BE2C (cell line): Measurements from ENCODE around the gene RGS9BP.

ENCODE experiments used
- DNase-seq: peaks from one replicate; pipeline ENCODE4 v3.0.0-alpha.2; 2020
- H3K27me3 ChIP-seq: fragments of 250-450 bp; sonication (Bioruptor Pico); 2 replicates; pipeline ENCODE4 v1.5.1; 2020; ENCODE audit warnings: mild to moderate bottlenecking
- H3K36me3 ChIP-seq: fragments of 250-450 bp; sonication (Bioruptor Pico); 2 replicates; pipeline ENCODE4 v1.5.1; 2020; ENCODE audit warnings: mild to moderate bottlenecking
- H3K4me1 ChIP-seq: fragments of 250-450 bp; sonication (Bioruptor Pico); 2 replicates; pipeline ENCODE4 v1.5.1; 2020
- H3K4me3 ChIP-seq: 2 replicates; pipeline ENCODE4 v1.5.1; 2011; ENCODE audit warnings: low read depth, low read length
- H3K9me3 ChIP-seq: fragments of 250-450 bp; sonication (Bioruptor Pico); 2 replicates; pipeline ENCODE4 v1.5.1; 2020
- CTCF ChIP-seq: IDR thresholded peaks from 2 replicates; pipeline ENCODE4 v1.5.1; 2012; ENCODE audit warnings: mild to moderate bottlenecking, low read depth, low read length

Gene RGS9BP

GRCh38 chr19:32638625-32639024 is 37.0 kb upstream of the RGS9BP start:
- no peak overlapping the region for H3K4me3 ChIP-seq
- no peaks in the 10 kb centered on the region for H3K4me1 ChIP-seq
- H3K27me3 ChIP-seq = no peaks in the 10 kb centered on the region
- peaks cover 21% of the 10 kb centered on the region for H3K36me3 ChIP-seq
- H3K9me3 ChIP-seq = no peaks in the 10 kb centered on the region
- TF ChIP-seq CTCF = no peak
- no peak for DNase-seq

- H3K4me1 ChIP-seq = peaks cover 5% of the 10 kb centered on the region
- H3K4me3 ChIP-seq = no peak overlapping the region
- no peak for TF ChIP-seq CTCF
- DNase-seq = no peak
- H3K9me3 ChIP-seq = no peaks in the 10 kb centered on the region
- H3K27me3 ChIP-seq = no peaks in the 10 kb centered on the region
- peaks cover 25% of the 10 kb centered on the region for H3K36me3 ChIP-seq
Measured at GRCh38 chr19:32642771-32643170, 32.9 kb upstream of the RGS9BP start.

GRCh38 chr19:32646556-32646955 is 29.1 kb upstream of the RGS9BP start:
- H3K4me1 ChIP-seq = peaks cover 11% of the 10 kb centered on the region
- H3K36me3 ChIP-seq = peaks cover 20% of the 10 kb centered on the region
- no peak for DNase-seq
- no peak overlapping the region for H3K4me3 ChIP-seq
- H3K9me3 ChIP-seq = no peaks in the 10 kb centered on the region
- no peak for TF ChIP-seq CTCF
- no peaks in the 10 kb centered on the region for H3K27me3 ChIP-seq

GRCh38 chr19:32647361-32647760 is 28.3 kb upstream of the RGS9BP start:
- peak overlapping the region; percentile 25; the same call in 1 of the 2 replicates for H3K4me3 ChIP-seq
- no peaks in the 10 kb centered on the region for H3K27me3 ChIP-seq
- no peaks in the 10 kb centered on the region for H3K9me3 ChIP-seq
- no peak for TF ChIP-seq CTCF
- H3K4me1 ChIP-seq = peaks cover 11% of the 10 kb centered on the region
- H3K36me3 ChIP-seq = peaks cover 20% of the 10 kb centered on the region
- DNase-seq = peak; percentile 36

GRCh38 chr19:32649751-32650150 is 25.9 kb upstream of the RGS9BP start:
- TF ChIP-seq CTCF = no peak
- no peak overlapping the region for H3K4me3 ChIP-seq
- DNase-seq = no peak
- no peaks in the 10 kb centered on the region for H3K27me3 ChIP-seq
- no peaks in the 10 kb centered on the region for H3K9me3 ChIP-seq
- H3K36me3 ChIP-seq = peaks cover 8% of the 10 kb centered on the region
- peaks cover 11% of the 10 kb centered on the region for H3K4me1 ChIP-seq

GRCh38 chr19:32650671-32651070 is 25.0 kb upstream of the RGS9BP start:
- no peak overlapping the region for H3K4me3 ChIP-seq
- H3K9me3 ChIP-seq = no peaks in the 10 kb centered on the region
- H3K36me3 ChIP-seq = peaks cover 12% of the 10 kb centered on the region
- H3K4me1 ChIP-seq = peaks cover 11% of the 10 kb centered on the region
- no peak for TF ChIP-seq CTCF
- DNase-seq = no peak
- H3K27me3 ChIP-seq = no peaks in the 10 kb centered on the region
